Measurements from ENCODE around the gene SPINK5.

GRCh38 chr5:148084269-148084668, 20.5 kb downstream of the SPINK5 start:
- TF ChIP-seq EZH2 (IDR thresholded peaks at IDR 0.05; ENCODE audit: borderline replicate concordance, low read depth, low read length, poor library complexity, severe bottlenecking) (no peak), CTCF (conservative IDR thresholded peaks at IDR 0.05; ENCODE audit: low read depth, low read length) (no peak)

Data from A673 (cell line).